Cardiac fibroblast (primary cell): ENCODE results near the gene ACOT7.

Experiments used
- DNase-seq, 2 donors: peaks; one replicate each; pipeline versions ENCODE4 v3.0.0 to v3.0.0-alpha.2; 2010; ENCODE audit warnings: low read depth in 2 of 2
- H3K4me3 ChIP-seq, 2 donors: replicated peaks in 1 of 2; 1 replicate in 1 of 2; 2 replicates in 1 of 2; pipeline ENCODE4 v1.5.1; 2011; ENCODE audit warnings: low read depth in 2 of 2, low read length in 2 of 2, mild to moderate bottlenecking in 2 of 2, moderate library complexity in 1 of 2
- TF ChIP-seq, protein P1 (sequence below): IDR thresholded peaks from one replicate; pipeline ENCODE4 v1.5.1; 2011; ENCODE audit warnings: low read depth, mild to moderate bottlenecking, low read length, inconsistent platforms

ACOT7 gene

DNA sequence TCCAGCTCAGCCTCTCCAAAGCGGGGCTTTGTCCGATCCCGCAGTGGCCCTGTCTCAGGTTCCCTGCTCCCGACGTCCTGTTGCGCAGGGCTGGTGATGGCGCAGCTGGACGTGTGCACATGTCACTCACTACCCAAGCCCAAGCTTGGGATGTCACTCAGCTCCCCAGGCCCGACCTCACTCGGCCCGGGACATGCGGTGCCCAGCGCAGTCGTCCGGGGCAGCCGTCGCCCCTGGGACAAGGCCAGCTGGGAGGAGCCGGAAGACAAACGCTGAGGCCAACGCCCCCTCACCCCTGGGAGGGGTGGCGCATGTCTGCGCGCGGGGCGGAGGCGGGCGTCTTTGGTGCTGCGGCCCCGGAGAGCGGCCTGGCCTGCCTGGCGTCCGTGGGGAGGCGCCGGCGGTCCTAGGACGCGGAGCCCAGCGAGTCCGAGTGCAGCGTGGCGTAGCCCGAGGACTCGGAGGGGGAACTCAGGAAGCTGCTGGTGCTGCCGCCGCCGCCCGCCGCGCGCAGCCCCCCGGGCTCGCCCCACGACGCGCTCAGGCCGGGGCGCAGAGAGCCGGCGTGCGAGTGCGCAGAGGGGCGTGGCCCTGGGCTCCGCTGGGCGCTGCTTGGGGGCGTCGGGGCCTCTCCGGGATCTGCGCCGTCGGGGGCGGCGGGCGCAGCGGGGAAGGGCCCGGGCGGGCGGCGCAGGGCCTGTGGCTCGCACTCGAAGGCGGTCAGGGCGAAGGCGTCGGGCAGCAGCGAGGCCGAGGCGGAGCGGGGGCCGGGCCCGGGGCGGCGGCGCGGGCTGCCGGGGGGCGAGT is 144.4 kb downstream of the ACOT7 start:
- DNase-seq, result no peak
- TF ChIP-seq, protein P1, sequence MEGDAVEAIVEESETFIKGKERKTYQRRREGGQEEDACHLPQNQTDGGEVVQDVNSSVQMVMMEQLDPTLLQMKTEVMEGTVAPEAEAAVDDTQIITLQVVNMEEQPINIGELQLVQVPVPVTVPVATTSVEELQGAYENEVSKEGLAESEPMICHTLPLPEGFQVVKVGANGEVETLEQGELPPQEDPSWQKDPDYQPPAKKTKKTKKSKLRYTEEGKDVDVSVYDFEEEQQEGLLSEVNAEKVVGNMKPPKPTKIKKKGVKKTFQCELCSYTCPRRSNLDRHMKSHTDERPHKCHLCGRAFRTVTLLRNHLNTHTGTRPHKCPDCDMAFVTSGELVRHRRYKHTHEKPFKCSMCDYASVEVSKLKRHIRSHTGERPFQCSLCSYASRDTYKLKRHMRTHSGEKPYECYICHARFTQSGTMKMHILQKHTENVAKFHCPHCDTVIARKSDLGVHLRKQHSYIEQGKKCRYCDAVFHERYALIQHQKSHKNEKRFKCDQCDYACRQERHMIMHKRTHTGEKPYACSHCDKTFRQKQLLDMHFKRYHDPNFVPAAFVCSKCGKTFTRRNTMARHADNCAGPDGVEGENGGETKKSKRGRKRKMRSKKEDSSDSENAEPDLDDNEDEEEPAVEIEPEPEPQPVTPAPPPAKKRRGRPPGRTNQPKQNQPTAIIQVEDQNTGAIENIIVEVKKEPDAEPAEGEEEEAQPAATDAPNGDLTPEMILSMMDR, result no peak
- no peak overlapping the region for H3K4me3 ChIP-seq

DNA sequence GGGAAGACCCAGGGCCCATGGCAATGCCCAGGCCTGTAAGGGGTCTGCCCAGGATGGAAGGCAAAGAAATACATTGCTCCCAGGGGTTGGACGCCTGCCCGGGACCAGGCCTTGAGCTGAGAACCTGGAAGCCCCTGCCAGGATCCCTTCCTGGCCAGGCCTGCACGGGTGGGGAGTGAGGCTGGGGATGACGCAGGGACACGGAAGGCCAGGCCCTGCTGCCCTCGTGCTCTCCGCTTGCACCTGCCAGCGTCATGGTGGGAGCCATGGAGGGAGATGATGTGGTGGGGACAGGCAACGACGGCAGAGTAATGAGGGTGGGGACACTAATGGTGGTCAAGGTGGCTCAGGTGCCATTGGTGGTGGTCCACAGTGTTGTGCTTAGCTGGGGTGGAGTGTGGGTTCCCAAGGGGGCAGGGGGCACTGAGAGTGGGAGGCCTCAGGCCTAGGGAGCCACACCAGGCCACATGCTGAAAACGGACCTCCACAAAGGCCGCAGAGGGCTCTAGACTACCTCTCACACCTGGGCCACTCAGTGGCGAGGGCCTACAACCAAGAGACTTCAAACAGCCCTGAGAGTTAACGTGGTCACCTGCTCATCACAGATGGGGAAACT is 145.3 kb downstream of the ACOT7 start:
- TF ChIP-seq, protein P1, result no peak
- H3K4me3 ChIP-seq, result no peak overlapping the region
- no peak for DNase-seq

GRCh38 chr1:6247651-6248050 is 145.9 kb downstream of the ACOT7 start:
- DNase-seq, result no peak
- H3K4me3 ChIP-seq, result no peak overlapping the region
- TF ChIP-seq, protein P1, result no peak

DNA sequence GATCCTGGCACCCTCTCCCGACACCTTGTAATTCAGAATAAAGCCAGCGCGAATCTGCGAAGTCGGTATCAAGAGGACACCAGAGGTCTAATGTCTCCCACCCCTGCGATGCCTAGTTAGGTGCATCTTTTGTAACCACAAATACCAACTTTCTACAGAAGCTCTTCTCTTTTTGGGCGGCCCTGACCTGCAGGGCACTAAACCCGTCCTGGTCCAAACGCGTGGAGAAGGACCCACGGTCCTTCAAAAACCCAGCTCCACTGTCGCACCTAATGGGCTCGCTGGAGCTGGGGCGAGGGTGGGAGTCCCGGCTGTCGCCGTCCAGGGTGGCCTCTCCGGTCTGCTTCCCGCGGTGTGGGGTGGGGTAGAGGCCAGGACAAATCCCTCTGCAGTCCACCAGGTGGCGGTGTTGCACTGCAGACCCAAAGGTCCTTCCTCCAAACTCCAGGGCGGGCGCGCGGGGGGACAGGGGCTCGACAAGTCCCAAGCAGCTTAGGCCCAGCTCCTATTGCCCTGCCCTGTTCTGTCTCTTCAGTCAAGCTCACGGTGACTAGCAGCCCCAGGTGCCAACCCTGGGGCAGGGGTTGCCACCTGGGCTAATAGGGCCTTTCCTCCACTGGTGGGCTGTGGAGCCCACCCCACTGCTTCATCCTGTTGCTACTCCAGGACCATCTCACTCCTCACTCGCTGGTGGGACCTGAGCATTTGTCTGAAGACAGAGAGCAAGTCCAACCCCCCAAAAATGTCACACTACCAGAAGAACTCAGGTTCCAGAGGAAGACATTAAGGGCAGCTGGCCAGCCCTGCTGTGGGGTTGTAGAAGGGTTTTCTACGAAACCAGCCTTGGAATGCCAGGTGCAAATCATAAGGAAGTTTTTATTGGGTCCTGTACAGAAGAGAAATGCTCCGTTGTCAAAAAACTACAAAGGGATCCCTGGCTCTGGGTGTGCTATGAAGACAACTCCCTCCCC is 146.8 kb downstream of the ACOT7 start:
- no peak overlapping the region for H3K4me3 ChIP-seq
- DNase-seq, result peak; percentile 77 to 80
- TF ChIP-seq, protein P1, result peak; percentile 91

DNA sequence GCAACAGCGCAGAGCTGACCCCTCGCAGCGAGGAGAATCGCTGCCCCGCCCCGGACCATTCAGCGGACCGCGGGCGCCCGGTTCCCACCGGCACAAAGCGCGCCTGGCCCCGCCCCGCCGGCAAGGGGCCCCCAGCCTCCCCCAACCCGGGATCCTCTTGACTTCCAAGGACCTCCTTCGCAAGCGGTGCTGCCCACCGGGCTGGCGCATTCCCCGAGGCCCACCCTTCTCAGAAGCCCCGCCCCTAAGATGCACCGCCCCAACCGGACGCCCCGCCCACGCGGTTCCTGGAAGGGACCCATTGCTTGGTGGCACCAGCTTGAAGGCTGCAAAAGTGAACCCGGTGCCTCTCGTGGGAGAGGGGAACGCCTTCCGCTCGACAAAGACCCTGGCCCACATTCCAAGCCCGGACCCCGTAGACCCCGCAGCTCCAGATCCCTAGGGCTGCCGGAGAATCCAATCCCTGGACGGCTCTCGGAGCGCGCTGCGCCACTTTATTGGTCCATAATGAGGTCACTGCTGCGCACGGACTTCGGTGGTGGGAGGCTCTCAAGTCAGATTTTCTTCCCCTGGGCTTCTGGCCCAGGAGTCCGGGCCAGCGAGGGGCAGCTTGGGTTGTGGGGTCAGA is 147.6 kb downstream of the ACOT7 start:
- no peak for DNase-seq
- peak overlapping the region in 1 of 2 donors; percentile 1 for H3K4me3 ChIP-seq
- TF ChIP-seq, protein P1, result no peak
